GM12892 (cell line): Measurements from ENCODE around the gene GABPB1.

ENCODE experiments used
- POLR2A ChIP-seq: IDR thresholded peaks from 2 replicates; pipeline ENCODE4 v1.6.1; 2011; ENCODE audit warnings: low read depth, low read length, control low read depth
- POLR2AphosphoS5 ChIP-seq: IDR thresholded peaks from 2 replicates; pipeline ENCODE4 v1.6.1; 2011; ENCODE audit warnings: low read depth, low read length, control low read depth

DNA sequence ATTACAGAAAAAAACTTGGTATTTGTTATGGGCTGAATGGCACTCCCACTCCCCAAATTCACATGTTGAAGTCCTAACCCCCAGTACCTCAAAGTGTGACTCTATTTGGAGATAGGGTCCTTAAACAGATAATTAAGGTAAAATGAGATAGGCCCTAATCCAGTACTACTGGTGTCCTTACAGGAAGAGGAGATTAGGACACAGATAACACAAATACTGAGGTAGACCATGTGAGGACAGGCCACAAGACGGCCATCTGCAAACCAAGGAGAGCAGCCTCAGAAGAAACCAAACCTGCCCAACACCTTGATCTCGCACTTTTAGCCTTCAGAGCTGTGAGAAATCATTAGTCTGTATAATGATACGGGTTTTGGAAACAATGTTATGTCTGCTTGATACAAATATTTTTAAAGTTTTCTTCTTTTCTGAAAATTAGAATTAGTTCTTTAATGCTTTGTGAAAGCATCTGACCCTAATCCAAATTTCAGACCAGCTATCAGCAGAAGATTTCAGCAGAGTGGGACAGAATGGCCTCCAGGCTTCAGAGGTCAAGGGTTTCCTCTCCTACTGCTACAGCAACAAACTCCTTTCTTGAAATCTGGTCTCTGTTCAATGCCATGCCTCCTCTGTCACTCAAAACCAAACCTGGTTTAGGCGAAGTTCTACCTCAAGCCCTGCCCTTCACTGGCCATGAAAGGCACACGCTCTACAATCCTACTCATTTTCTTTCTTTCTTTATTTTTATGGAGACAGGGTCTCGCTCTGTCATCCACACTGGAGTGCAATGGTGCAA, 67.5 kb downstream of the GABPB1 start:
- TF ChIP-seq POLR2AphosphoS5 (no peak), POLR2A (no peak)
